OCI-LY3 (cell line): Measurements from ENCODE around the gene KCNS3.

Experiments
- H2AFZ ChIP-seq: fragments of 200-600, 300-600 bp; shearing (Covaris generic); 2 replicates; pipeline ENCODE4 v1.6.0; 2014; ENCODE audit warnings: antibody characterized with exemption, low read depth, low read length
- H3K27ac ChIP-seq: fragments of 200-600, 300-600 bp; sonication (generic); 2 replicates; pipeline ENCODE4 v1.5.1; 2014; ENCODE audit warnings: mild to moderate bottlenecking, low read length, moderate library complexity, mixed read lengths
- H3K27me3 ChIP-seq: fragments of 200-600, 300-600 bp; sonication (generic); 2 replicates; pipeline ENCODE4 v1.6.1; 2014; ENCODE audit warnings: low read depth, low read length, mixed read lengths
- H3K36me3 ChIP-seq: fragments of 200-600, 300-600 bp; sonication (generic); replicated peaks from 2 replicates; pipeline ENCODE3; 2014; ENCODE audit warnings: low read depth, low read length, mixed read lengths
- H3K4me1 ChIP-seq: fragments of 300-600, 200-600 bp; sonication (generic); 2 replicates; pipeline ENCODE4 v1.6.1; 2014; ENCODE audit warnings: low read length, mixed read lengths
- H3K4me2 ChIP-seq: fragments of 200-600, 300-600 bp; sonication (generic); 2 replicates; pipeline ENCODE4 v1.6.1; 2014; ENCODE audit warnings: low read length, mixed read lengths
- H3K4me3 ChIP-seq: fragments of 300-600, 200-600 bp; sonication (generic); 2 replicates; pipeline ENCODE4 v1.5.1; 2014; ENCODE audit warnings: antibody characterized with exemption, mild to moderate bottlenecking, low read length, moderate library complexity
- H3K79me2 ChIP-seq: fragments of 300-600, 200-600 bp; shearing (Covaris generic); 2 replicates; pipeline ENCODE4 v1.6.1; 2014; ENCODE audit warnings: mild to moderate bottlenecking, low read length, mixed read lengths
- H3K9ac ChIP-seq: fragments of 300-600, 200-600 bp; shearing (Covaris generic); 2 replicates; pipeline ENCODE4 v1.6.0; 2014; ENCODE audit warnings: mild to moderate bottlenecking, low read length, moderate library complexity
- H3K9me3 ChIP-seq: fragments of 200-600, 300-600 bp; shearing (Covaris generic); 2 replicates; pipeline ENCODE4 v1.6.1; 2014; ENCODE audit warnings: low read length, mixed read lengths; ENCODE audit not compliant: insufficient read depth
- H4K20me1 ChIP-seq: fragments of 200-600, 300-600 bp; sonication (generic); 2 replicates; pipeline ENCODE4 v1.6.1; 2016; ENCODE audit warnings: low read length, mixed read lengths; ENCODE audit not compliant: insufficient read depth
- CTCF ChIP-seq: fragments of 200-600, 300-600 bp; sonication (generic); IDR thresholded peaks from 2 replicates; pipeline ENCODE4 v1.5.1; 2014; ENCODE audit warnings: antibody characterized with exemption, low read length, low read depth
- EZH2phosphoT487 ChIP-seq: fragments of 200-600 bp; shearing (Covaris generic); IDR thresholded peaks from 2 replicates; pipeline ENCODE4 v1.6.1; 2018; ENCODE audit warnings: antibody characterized with exemption, mixed run types, low read depth

Gene KCNS3

GRCh38 chr2:17873021-17873420 is 5.4 kb upstream of the KCNS3 start:
- Histone ChIP-seq H3K27me3 (peaks cover 26% of the 10 kb centered on the region), H3K4me2 (no peak overlapping the region), H3K9me3 (no peaks in the 10 kb centered on the region), H3K79me2 (no peaks in the 10 kb centered on the region), H3K27ac (no peak overlapping the region), H3K4me1 (0 out of 2 replicates have a peak, but pooled peaks cover 3% of the 10 kb centered on the region), H3K36me3 (no peaks in the 10 kb centered on the region), H2AFZ (no peak overlapping the region), H4K20me1 (no peaks in the 10 kb centered on the region), H3K4me3 (no peak overlapping the region), H3K9ac (no peak overlapping the region)
- TF ChIP-seq EZH2phosphoT487 (no peak), CTCF (no peak)

- Histone ChIP-seq H3K9ac (no peak overlapping the region), H4K20me1 (no peaks in the 10 kb centered on the region), H3K79me2 (no peaks in the 10 kb centered on the region), H3K27ac (no peak overlapping the region), H3K36me3 (no peaks in the 10 kb centered on the region), H3K4me1 (peaks cover 7% of the 10 kb centered on the region; the same call in 1 of the 2 replicates), H3K27me3 (peaks cover 56% of the 10 kb centered on the region), H3K4me2 (no peak overlapping the region), H3K9me3 (no peaks in the 10 kb centered on the region), H2AFZ (no peak overlapping the region), H3K4me3 (no peak overlapping the region)
- TF ChIP-seq EZH2phosphoT487: no peak
- TF ChIP-seq CTCF: no peak
Measured at GRCh38 chr2:17876590-17876989, 1.9 kb upstream of the KCNS3 start.

GRCh38 chr2:17877811-17878280 is 621 bp upstream of the KCNS3 start:
- Histone ChIP-seq H3K27me3 (peaks cover 63% of the 10 kb centered on the region), H3K9ac (peak overlapping the region; percentile 10; the same call in 1 of the 2 replicates), H3K79me2 (no peaks in the 10 kb centered on the region), H3K9me3 (no peaks in the 10 kb centered on the region), H3K27ac (no peak overlapping the region), H3K4me1 (peaks cover 7% of the 10 kb centered on the region; the same call in 1 of the 2 replicates), H3K4me3 (peak overlapping the region; percentile 78), H3K36me3 (no peaks in the 10 kb centered on the region), H3K4me2 (peak overlapping the region; percentile 81), H2AFZ (peak overlapping the region; percentile 55; the same call in 1 of the 2 replicates), H4K20me1 (no peaks in the 10 kb centered on the region)
- TF ChIP-seq CTCF: no peak
- TF ChIP-seq EZH2phosphoT487: no peak

GRCh38 chr2:17879137-17879912 is 858 bp downstream of the KCNS3 start:
- Histone ChIP-seq H3K9ac (no peak overlapping the region), H3K79me2 (no peaks in the 10 kb centered on the region), H3K27ac (no peak overlapping the region), H3K9me3 (no peaks in the 10 kb centered on the region), H3K4me1 (peaks cover 7% of the 10 kb centered on the region; the same call in 1 of the 2 replicates), H2AFZ (peak overlapping the region; percentile 71; the same call in 1 of the 2 replicates), H4K20me1 (no peaks in the 10 kb centered on the region), H3K27me3 (peaks cover 63% of the 10 kb centered on the region), H3K4me2 (peak overlapping the region; percentile 85), H3K36me3 (no peaks in the 10 kb centered on the region), H3K4me3 (peak overlapping the region; percentile 78)
- TF ChIP-seq CTCF (no peak), EZH2phosphoT487 (no peak)
